Trophoblast cell (in vitro differentiated cells and primary cell): ENCODE data around the gene CLDN19.

ENCODE experiments used
- DNase-seq, 2 donors: peaks; one replicate each; pipeline ENCODE4 v3.0.0-alpha.2; 2016
- H2AFZ ChIP-seq: 2 replicates; pipeline ENCODE4 v1.6.1; 2013; ENCODE audit warnings: low read length, moderate library complexity, mild to moderate bottlenecking; ENCODE audit not compliant: insufficient read depth, poor library complexity
- H2AK5ac ChIP-seq: 2 replicates; pipeline ENCODE4 v1.6.1; 2013; ENCODE audit warnings: mild to moderate bottlenecking, low read length
- H2BK120ac ChIP-seq: 2 replicates; pipeline ENCODE4 v1.6.1; 2013; ENCODE audit warnings: low read length, mild to moderate bottlenecking, moderate library complexity; ENCODE audit not compliant: insufficient read depth, poor library complexity
- H2BK12ac ChIP-seq: 2 replicates; pipeline ENCODE4 v1.6.1; 2013; ENCODE audit warnings: mild to moderate bottlenecking, low read length, moderate library complexity
- H2BK5ac ChIP-seq: 2 replicates; pipeline ENCODE4 v1.6.1; 2013; ENCODE audit warnings: low read length, low read depth, moderate library complexity, mild to moderate bottlenecking; ENCODE audit not compliant: poor library complexity
- H3K14ac ChIP-seq: 2 replicates; pipeline ENCODE4 v1.6.1; 2013; ENCODE audit warnings: mild to moderate bottlenecking, low read length
- H3K18ac ChIP-seq: 2 replicates; pipeline ENCODE4 v1.6.1; 2013; ENCODE audit warnings: mild to moderate bottlenecking, low read length
- H3K23ac ChIP-seq: 2 replicates; pipeline ENCODE4 v1.6.1; 2013; ENCODE audit warnings: low read length
- H3K27ac ChIP-seq: 2 replicates; pipeline ENCODE4 v1.5.1; 2013; ENCODE audit warnings: low read depth, mild to moderate bottlenecking, inconsistent platforms, low read length, moderate library complexity
- H3K27me3 ChIP-seq: 2 replicates; pipeline ENCODE4 v1.6.1; 2013; ENCODE audit warnings: inconsistent platforms, mild to moderate bottlenecking, low read length, moderate library complexity; ENCODE audit not compliant: insufficient read depth
- H3K36me3 ChIP-seq, 2 experiments: 1 replicate in 1 of 2; 2 replicates in 1 of 2; pipeline ENCODE4 v1.6.1; 2013; ENCODE audit warnings: low read length in 2 of 2, mild to moderate bottlenecking in 2 of 2, moderate library complexity in 1 of 2; ENCODE audit not compliant: insufficient read depth in 2 of 2, control insufficient read depth in 1 of 2
- H3K4ac ChIP-seq: 2 replicates; pipeline ENCODE4 v1.6.1; 2013; ENCODE audit warnings: low read depth, mild to moderate bottlenecking, low read length, moderate library complexity
- H3K4me1 ChIP-seq, 2 experiments: 1 replicate in 1 of 2; 2 replicates in 1 of 2; pipeline ENCODE4 v1.6.1; 2013; ENCODE audit warnings: low read length in 2 of 2, mild to moderate bottlenecking in 2 of 2, moderate library complexity in 1 of 2; ENCODE audit not compliant: insufficient read depth in 2 of 2, control insufficient read depth in 1 of 2
- H3K4me2 ChIP-seq: 2 replicates; pipeline ENCODE4 v1.6.1; 2013; ENCODE audit warnings: inconsistent platforms, mild to moderate bottlenecking, low read length, moderate library complexity
- H3K4me3 ChIP-seq: 2 replicates; pipeline ENCODE4 v1.5.1; 2013; ENCODE audit warnings: mild to moderate bottlenecking, low read depth, low read length, inconsistent platforms
- H3K79me1 ChIP-seq: one replicate; pipeline ENCODE4 v1.6.1; 2013; ENCODE audit warnings: low read length
- H3K79me2 ChIP-seq: 2 replicates; pipeline ENCODE4 v1.6.1; 2013; ENCODE audit warnings: low read length, mild to moderate bottlenecking; ENCODE audit not compliant: control insufficient read depth, insufficient read depth, poor library complexity
- H3K9ac ChIP-seq: 2 replicates; pipeline ENCODE4 v1.6.1; 2013; ENCODE audit warnings: mild to moderate bottlenecking, low read length
- H3K9me3 ChIP-seq: 2 replicates; pipeline ENCODE4 v1.6.1; 2013; ENCODE audit warnings: low read depth, mild to moderate bottlenecking, control low read depth, inconsistent platforms, low read length; ENCODE audit not compliant: insufficient read depth
- H4K12ac ChIP-seq: 2 replicates; pipeline ENCODE4 v1.6.1; 2013; ENCODE audit warnings: low read depth, mild to moderate bottlenecking, low read length, moderate library complexity
- H4K8ac ChIP-seq: 2 replicates; pipeline ENCODE4 v1.6.1; 2013; ENCODE audit warnings: low read depth, mild to moderate bottlenecking, low read length, moderate library complexity
- H4K91ac ChIP-seq: one replicate; pipeline ENCODE4 v1.6.1; 2013; ENCODE audit warnings: low read depth, mild to moderate bottlenecking, low read length, moderate library complexity
- WGBS: extraction: QIAGEN DNeasy Blood & Tissue Kit; methylation state at CpG from one replicate; pipeline ENCODE4 v1.1.7; 2013; ENCODE audit warnings: missing lambda C conversion rate; ENCODE audit not compliant: insufficient read length, insufficient coverage; ENCODE audit errors: extremely low coverage; 5-methylcytosine and 5-hydroxymethylcytosine counted together

CLDN19 gene

GRCh38 chr1:42784547-42784945, 44.5 kb upstream of the CLDN19 start:
- H4K91ac ChIP-seq: no peak overlapping the region
- H3K18ac ChIP-seq: no peak overlapping the region
- H4K8ac ChIP-seq: no peak overlapping the region
- no peak for DNase-seq
- H3K27me3 ChIP-seq: no peaks in the 10 kb centered on the region
- no peak overlapping the region for H2AK5ac ChIP-seq
- H3K4me1 ChIP-seq: no peaks in the 10 kb centered on the region
- no peak overlapping the region for H3K4me3 ChIP-seq
- no peak overlapping the region for H3K4ac ChIP-seq
- peaks cover 2% of the 10 kb centered on the region for H3K9me3 ChIP-seq
- no peak overlapping the region for H4K12ac ChIP-seq
- no peak overlapping the region for H3K9ac ChIP-seq
- H3K14ac ChIP-seq: no peak overlapping the region
- H2BK12ac ChIP-seq: no peak overlapping the region
- no peaks in the 10 kb centered on the region for H3K79me2 ChIP-seq
- no peak overlapping the region for H2BK120ac ChIP-seq
- no peaks in the 10 kb centered on the region for H3K79me1 ChIP-seq
- H3K4me2 ChIP-seq: no peak overlapping the region
- WGBS: no CpG with 5 or more reads among the region's 18 CpGs
- H3K27ac ChIP-seq: no peak overlapping the region
- no peak overlapping the region for H3K23ac ChIP-seq
- H2AFZ ChIP-seq: no peak overlapping the region
- H3K36me3 ChIP-seq: peaks cover 4 to 9% of the 10 kb centered on the region in 2 experiments
- H2BK5ac ChIP-seq: no peak overlapping the region

- H4K12ac ChIP-seq: no peak overlapping the region
- H3K4me2 ChIP-seq: no peak overlapping the region
- H3K4me3 ChIP-seq: no peak overlapping the region
- H3K4me1 ChIP-seq: no peaks in the 10 kb centered on the region
- DNase-seq: no peak
- H4K91ac ChIP-seq: no peak overlapping the region
- no peaks in the 10 kb centered on the region for H3K79me2 ChIP-seq
- H3K9me3 ChIP-seq: peaks cover 2% of the 10 kb centered on the region
- H3K79me1 ChIP-seq: no peaks in the 10 kb centered on the region
- no peak overlapping the region for H2BK12ac ChIP-seq
- no peaks in the 10 kb centered on the region for H3K27me3 ChIP-seq
- no CpG with 5 or more reads among the region's 2 CpGs for WGBS
- no peak overlapping the region for H3K27ac ChIP-seq
- no peak overlapping the region for H3K14ac ChIP-seq
- H3K36me3 ChIP-seq: peaks cover 4 to 9% of the 10 kb centered on the region in 2 experiments
- H2BK5ac ChIP-seq: no peak overlapping the region
- H3K18ac ChIP-seq: no peak overlapping the region
- H2BK120ac ChIP-seq: no peak overlapping the region
- no peak overlapping the region for H2AK5ac ChIP-seq
- H4K8ac ChIP-seq: no peak overlapping the region
- no peak overlapping the region for H3K4ac ChIP-seq
- H3K9ac ChIP-seq: no peak overlapping the region
- H2AFZ ChIP-seq: no peak overlapping the region
- no peak overlapping the region for H3K23ac ChIP-seq
Measured at GRCh38 chr1:42783092-42783491, 43.1 kb upstream of the CLDN19 start.

GRCh38 chr1:42780176-42780575, 40.1 kb upstream of the CLDN19 start:
- no peak for DNase-seq
- no peak overlapping the region for H3K9ac ChIP-seq
- H4K91ac ChIP-seq: no peak overlapping the region
- H3K79me1 ChIP-seq: no peaks in the 10 kb centered on the region
- no peak overlapping the region for H2AFZ ChIP-seq
- WGBS: no CpG with 5 or more reads among the region's 1 CpG
- no peak overlapping the region for H4K8ac ChIP-seq
- H3K23ac ChIP-seq: no peak overlapping the region
- no peaks in the 10 kb centered on the region for H3K27me3 ChIP-seq
- peaks cover 2% of the 10 kb centered on the region for H3K9me3 ChIP-seq
- H2BK5ac ChIP-seq: no peak overlapping the region
- H2AK5ac ChIP-seq: no peak overlapping the region
- H3K27ac ChIP-seq: no peak overlapping the region
- H3K4me2 ChIP-seq: no peak overlapping the region
- no peak overlapping the region for H2BK120ac ChIP-seq
- no peak overlapping the region for H2BK12ac ChIP-seq
- peaks cover 7 to 28% of the 10 kb centered on the region in 2 experiments for H3K36me3 ChIP-seq
- H3K14ac ChIP-seq: no peak overlapping the region
- H4K12ac ChIP-seq: no peak overlapping the region
- H3K4me1 ChIP-seq: no peaks in the 10 kb centered on the region
- H3K18ac ChIP-seq: no peak overlapping the region
- H3K4me3 ChIP-seq: no peak overlapping the region
- no peak overlapping the region for H3K4ac ChIP-seq
- no peaks in the 10 kb centered on the region for H3K79me2 ChIP-seq

DNA sequence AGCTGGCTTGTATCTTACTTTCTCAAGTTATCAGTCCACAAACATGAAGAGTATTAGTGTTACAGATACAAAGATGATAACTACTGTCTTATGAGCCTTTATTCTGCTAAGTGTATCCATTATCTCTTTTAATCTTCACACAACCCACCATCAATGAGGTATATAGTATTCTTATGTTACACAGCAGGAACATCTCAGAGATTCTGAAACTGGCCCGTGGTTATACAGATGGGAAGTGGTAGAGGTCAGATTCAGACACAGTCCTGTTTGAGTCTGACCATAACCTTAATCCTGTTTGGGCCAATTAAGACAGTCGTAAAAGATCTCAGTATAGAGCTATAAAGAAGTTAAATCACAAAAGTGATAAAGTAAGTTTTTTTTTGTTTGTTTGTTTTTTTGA, 39.7 kb upstream of the CLDN19 start:
- no peaks in the 10 kb centered on the region for H3K79me1 ChIP-seq
- no peak overlapping the region for H3K9ac ChIP-seq
- H3K4ac ChIP-seq: no peak overlapping the region
- DNase-seq: no peak
- no peak overlapping the region for H2BK120ac ChIP-seq
- H2AFZ ChIP-seq: no peak overlapping the region
- no peak overlapping the region for H3K4me2 ChIP-seq
- no peaks in the 10 kb centered on the region for H3K79me2 ChIP-seq
- no peak overlapping the region for H4K12ac ChIP-seq
- H3K9me3 ChIP-seq: peaks cover 2% of the 10 kb centered on the region
- no CpG with 5 or more reads among the region's 2 CpGs for WGBS
- H2BK12ac ChIP-seq: no peak overlapping the region
- no peak overlapping the region for H4K8ac ChIP-seq
- H2BK5ac ChIP-seq: no peak overlapping the region
- no peak overlapping the region for H3K4me3 ChIP-seq
- no peak overlapping the region for H3K23ac ChIP-seq
- no peaks in the 10 kb centered on the region for H3K27me3 ChIP-seq
- H3K36me3 ChIP-seq: peaks cover 9 to 31% of the 10 kb centered on the region in 2 experiments
- H3K18ac ChIP-seq: no peak overlapping the region
- H3K14ac ChIP-seq: no peak overlapping the region
- no peak overlapping the region for H4K91ac ChIP-seq
- H2AK5ac ChIP-seq: no peak overlapping the region
- no peak overlapping the region for H3K27ac ChIP-seq
- no peaks in the 10 kb centered on the region for H3K4me1 ChIP-seq
